Stomach (tissue), 4 donors: ENCODE measurements around the gene SIGLEC1.

ENCODE experiments used
- CTCF ChIP-seq, 7 experiments: fragments of 450-650 bp in 4 of 7; fragments of 200-600 bp in 3 of 7; sonication (generic) in 3 of 7; IDR thresholded peaks; one replicate each; pipeline ENCODE4 v1.5.1; 2016 to 2019; ENCODE audit warnings: antibody characterized with exemption in 7 of 7, control low read depth in 2 of 7, mild to moderate bottlenecking in 1 of 7
- POLR2AphosphoS5 ChIP-seq, 3 donors: sonication (generic); formaldehyde crosslinking; IDR thresholded peaks; one replicate each; pipeline ENCODE4 v1.6.1; 2016; ENCODE audit warnings: antibody characterized with exemption in 3 of 3

GRCh38 chr20:3680701-3681351 is 31.6 kb downstream of the SIGLEC1 start:
- TF ChIP-seq CTCF (IDR thresholded peaks at IDR 0.05) (no peak), POLR2AphosphoS5 (IDR thresholded peaks at IDR 0.05) (no peak)
